ENCODE results near the gene FKBP5.

- TF ChIP-seq REST (IDR thresholded peaks at IDR 0.05; ENCODE audit: insufficient replicate concordance, low read depth) = no peak
- TF ChIP-seq, protein P1, sequence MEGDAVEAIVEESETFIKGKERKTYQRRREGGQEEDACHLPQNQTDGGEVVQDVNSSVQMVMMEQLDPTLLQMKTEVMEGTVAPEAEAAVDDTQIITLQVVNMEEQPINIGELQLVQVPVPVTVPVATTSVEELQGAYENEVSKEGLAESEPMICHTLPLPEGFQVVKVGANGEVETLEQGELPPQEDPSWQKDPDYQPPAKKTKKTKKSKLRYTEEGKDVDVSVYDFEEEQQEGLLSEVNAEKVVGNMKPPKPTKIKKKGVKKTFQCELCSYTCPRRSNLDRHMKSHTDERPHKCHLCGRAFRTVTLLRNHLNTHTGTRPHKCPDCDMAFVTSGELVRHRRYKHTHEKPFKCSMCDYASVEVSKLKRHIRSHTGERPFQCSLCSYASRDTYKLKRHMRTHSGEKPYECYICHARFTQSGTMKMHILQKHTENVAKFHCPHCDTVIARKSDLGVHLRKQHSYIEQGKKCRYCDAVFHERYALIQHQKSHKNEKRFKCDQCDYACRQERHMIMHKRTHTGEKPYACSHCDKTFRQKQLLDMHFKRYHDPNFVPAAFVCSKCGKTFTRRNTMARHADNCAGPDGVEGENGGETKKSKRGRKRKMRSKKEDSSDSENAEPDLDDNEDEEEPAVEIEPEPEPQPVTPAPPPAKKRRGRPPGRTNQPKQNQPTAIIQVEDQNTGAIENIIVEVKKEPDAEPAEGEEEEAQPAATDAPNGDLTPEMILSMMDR (IDR thresholded peaks at IDR 0.05; ENCODE audit: insufficient read depth, low read length) = no peak
- TF ChIP-seq SPI1 (IDR thresholded peaks at IDR 0.05; ENCODE audit: borderline replicate concordance, low read depth) = no peak
Observed at GRCh38 chr6:35587167-35587566, 101.5 kb downstream of the FKBP5 start.
